GM18858 (cell line): ENCODE results near the gene KRT5.
"Not testable (repeated sequence)": the region's sequence is repeated elsewhere in the genome, so short reads cannot be mapped to it uniquely, and the experiment has no call there.

Source experiments
- ATAC-seq: cut with Tn5 transposase; IDR thresholded peaks from one replicate; pipeline ENCODE4 v1.9.1; 2021; ENCODE audit not compliant: unreplicated experiment

Gene KRT5

DNA sequence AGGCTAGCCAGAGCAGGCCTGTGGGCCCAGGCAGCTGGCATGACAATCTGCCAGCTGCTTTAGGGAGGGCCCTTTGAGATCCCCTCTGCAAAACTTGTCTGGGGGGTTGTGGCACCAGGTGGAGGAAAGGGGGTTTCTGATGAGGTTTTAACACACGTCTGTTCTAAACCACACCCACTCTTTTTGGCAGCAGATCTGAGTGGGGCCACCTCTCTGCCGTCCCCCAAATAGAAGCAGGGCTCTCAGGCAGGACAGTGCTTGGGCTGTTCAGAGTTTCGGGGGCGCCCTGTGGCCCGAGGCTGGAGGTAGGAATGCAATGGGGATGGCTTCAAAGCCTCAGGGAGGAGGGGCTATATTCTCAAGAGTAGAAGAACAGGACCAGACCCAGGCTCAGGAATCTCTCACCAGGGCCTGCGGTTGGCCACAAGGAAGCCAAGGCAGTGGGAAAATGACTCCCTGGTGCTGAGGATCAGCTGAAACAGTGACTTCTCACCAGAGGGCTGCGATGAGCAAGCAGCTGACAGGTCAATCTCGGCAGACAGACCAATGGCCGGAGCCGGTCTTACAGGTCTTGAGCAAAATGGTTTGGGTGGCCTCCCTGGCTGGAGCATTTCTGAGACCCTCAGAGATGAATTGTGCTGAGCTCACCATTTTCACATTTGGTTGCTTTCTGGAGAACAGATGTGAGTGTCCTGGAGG lies 1.5 kb upstream of the KRT5 start:
- no peak for ATAC-seq

DNA sequence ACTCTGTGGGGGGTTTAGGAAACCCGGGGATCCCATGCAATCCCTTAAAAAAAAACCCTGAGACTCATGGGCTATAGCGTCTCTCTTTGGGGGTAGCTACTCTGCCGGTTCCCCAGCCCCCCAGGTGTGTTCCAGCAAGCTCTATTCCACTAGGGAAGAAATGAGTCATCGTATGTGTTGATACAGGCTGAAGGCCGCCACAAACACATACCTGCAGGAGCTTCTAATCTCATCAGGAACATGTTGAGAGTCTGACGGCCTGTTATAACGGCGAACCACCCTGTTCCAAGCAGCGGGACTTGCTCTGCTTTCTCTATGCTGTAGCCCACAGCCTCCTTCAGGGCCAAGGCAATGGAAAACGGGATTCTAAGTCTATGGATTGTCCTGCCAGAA lies 977 bp upstream of the KRT5 start:
- ATAC-seq, result no peak

DNA sequence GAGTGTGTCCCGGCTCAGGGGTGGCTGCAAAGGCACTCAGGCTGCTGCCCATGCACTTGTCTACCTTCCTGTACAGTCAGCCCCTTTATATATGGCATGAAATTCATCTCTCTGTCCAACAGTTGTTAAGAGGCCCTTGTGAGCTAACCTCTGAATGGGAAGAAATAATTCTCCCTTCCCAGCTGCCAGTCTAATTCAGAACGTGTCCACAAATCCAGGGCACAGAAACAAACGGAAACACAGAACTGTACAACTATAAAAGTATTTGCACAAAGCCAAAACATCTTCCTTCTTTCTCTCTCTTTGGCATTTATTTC lies 849 bp downstream of the KRT5 start:
- no peak for ATAC-seq

DNA sequence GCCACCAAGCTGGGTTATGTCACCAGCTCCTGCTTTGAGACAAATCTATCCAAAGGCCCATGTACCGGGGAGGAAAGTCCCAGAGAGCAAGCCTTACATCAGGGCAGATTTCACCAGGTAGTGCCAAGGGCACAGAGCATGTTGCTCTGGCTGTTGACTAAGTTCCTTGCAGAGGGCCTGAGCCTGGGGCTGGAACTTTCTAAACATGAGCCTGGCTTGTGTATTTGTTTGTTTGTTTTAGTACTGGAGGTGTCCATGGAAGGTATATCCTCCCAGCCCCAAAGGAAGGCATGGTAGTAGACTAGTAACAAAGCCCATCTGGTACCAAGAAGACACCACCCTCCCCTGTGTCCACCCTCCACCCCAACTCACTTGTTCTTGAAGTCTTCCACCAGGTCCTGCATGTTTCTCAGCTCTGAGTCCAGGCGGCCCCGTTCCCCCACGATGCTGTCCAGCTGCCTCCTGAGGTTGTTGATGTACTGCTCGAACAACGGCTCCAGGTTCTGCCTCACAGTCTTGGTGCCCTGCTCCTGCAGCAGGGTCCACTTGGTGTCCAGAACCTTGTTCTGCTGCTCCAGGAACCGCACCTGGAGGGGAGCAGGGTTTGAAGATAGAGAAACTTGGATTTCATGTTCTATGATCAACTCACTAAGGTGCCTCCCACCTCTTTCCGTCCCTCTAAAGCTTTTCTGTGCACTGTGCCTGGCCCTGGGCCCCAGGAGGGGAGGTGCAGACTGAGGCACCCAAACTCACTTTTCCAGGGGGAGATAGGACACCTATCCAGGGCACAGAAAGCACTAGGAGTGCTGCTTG lies 1.4 kb downstream of the KRT5 start:
- ATAC-seq, result no peak

DNA sequence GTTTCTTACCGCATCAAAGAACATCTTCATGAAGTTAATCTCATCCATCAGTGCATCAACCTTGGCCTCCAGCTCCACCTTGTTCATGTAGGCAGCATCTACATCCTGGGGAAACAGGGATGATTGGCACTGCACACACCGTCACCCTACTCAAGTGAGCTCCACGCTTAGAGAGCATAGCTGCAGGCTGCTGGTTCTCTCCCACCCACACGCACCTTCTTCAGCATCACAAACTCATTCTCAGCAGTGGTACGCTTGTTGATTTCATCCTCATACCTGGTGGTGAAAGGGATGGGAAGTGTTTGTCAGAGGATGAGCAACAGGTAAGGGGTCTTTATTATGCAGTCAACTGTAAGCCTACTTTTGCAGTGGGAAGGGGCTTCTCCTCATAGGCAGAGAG lies 2.3 kb downstream of the KRT5 start:
- ATAC-seq, result no peak

DNA sequence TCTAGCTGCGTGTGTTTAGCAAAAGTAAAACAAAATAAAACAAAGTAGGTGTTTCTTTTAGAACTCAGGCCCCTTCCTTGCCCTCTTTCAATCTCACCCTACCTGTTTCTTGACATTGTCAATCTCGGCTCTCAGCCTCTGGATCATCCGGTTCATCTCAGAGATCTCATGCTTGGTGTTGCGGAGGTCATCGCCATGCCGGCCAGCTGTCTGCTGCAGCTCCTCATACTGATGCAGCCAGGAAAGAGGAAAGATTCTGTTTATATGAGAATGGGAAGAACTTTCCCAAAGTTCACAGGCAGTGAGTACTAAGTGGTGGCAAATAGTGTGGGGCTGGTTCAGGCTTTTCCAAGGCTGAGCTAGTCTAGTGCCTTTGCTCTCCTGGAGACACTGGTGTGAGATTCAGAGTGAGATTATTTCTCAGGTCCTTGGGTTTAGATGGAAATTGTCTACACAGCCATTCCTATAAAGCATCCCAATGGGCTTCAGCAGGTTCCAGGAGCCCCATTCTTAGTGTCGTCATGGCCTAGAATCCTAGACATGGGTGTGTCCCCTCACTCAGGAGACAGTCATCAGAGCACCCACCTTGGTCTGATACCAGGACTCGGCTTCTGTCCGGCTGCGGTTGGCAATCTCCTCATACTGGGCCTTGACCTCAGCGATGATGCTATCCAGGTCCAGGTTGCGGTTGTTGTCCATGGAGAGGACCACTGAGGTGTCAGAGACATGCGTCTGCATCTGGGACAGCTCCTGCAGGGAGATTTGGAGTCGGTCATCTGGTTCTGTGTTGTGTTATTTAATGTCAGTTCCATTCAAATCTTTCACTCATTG lies 3.0 kb downstream of the KRT5 start:
- no peak for ATAC-seq

DNA sequence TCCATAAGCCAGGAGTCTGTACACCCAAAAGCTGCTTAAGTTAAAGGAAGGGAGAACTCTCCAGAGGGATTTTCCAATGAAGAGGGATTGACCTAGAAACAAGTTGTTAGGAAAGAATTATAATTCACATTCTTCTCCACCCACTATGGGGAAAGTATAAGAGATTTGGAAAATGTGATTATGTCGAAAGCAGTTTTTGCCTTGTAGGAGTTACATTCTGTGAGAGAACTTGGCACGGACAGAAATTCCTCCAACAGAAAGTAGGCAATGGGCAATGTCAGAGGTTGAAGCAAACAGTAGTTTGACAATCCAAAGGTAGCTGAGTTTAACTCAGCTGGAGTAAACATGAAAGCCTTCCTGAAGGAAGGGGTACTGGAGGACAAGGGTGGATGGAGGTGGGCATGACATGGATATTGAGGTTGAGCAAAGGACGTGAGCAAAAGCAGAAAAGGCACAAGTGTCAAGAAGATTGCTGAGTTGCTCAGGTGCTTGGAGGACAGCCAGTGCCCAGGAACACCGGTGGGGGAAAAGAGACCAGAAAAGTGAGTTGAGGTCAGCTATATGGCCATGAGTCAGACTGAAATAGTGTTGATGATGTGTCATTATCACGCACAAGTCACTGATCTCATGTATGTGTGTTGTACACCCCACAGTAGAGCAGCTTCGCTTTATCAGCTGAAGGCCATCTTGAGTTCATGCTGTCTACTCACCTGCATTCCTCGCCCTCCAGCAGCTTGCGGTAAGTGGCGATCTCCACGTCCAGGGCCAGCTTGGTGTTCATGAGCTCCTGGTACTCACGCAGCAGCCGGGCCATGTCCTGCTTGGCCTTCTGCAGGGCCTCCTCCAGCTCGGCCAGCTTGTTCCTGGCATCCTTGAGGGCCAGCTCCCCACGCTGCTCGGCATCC lies 4.0 kb downstream of the KRT5 start:
- ATAC-seq, result no peak

DNA sequence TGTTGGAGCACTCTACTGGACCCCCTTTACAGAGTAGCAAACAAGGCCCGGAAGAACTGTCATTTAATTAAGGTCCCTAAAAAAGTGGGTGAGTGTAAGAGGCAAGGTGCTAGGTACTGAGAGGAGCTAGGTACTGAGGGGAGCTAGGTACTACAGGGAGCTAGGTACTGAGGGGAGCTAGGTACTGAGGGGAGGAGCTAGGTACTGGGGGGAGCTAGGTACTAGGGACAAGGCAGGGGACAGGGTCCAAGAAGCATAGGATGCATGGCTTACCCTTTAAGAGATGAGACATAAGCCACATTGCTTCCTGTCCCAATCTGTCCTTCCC lies 4.9 kb downstream of the KRT5 start:
- ATAC-seq, result no peak

DNA sequence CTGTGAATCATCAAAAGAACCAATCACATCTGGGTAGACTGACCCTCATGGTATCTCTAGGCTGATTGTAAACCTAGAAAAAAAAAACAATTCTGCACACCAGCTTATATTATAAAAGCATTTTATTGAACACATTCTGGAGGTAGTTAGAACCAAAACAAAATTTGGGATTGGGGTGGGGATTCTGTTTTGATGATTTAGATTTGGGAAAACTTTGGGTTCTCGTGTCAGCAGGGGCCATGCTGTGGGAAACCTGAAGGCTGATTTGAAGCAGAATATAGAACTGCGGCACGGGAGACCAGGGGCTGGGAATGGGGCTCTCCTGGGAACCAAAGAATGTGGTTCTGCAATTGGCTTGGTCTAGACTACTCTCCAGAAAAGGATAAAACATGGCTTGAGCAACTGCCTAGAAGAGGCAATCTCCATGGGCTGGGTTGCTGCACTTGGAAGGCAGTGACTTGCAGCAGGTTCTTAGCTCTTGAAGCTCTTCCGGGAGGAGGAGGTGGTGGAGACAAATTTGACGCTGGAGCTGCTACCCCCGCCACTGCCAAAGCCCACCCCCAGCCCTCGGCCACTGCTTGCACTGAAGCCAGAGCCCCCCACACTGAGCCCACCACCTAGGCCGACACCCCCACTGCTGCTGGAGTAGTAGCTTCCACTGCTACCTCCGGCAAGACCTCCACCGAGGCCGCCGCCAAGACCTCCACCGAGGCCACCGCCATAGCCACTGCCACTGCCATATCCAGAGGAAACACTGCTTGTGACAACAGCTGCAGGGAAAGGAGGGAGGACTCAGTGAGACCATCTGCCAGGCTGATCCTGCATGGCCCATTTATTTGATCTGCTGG lies 5.5 kb downstream of the KRT5 start:
- ATAC-seq, result no peak

DNA sequence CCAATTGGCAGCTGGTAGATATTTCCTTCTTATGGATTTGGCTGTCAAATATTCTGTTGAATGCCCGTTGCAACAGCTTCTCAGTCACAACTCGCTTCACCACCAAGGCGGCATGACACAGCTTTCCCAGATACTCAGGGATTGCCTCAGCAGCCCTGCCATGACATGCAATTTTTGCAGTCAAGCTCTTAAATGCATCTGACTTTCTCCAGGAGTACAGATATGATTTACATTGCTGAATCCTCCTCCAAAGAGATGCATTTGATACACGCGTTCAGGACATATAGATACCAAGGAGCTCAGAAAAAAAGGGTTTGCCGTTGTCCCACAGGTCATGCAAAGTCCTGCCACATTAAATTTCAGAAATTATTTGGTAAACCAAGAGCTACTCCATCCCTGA lies 6.5 kb downstream of the KRT5 start:
- ATAC-seq, result no peak

DNA sequence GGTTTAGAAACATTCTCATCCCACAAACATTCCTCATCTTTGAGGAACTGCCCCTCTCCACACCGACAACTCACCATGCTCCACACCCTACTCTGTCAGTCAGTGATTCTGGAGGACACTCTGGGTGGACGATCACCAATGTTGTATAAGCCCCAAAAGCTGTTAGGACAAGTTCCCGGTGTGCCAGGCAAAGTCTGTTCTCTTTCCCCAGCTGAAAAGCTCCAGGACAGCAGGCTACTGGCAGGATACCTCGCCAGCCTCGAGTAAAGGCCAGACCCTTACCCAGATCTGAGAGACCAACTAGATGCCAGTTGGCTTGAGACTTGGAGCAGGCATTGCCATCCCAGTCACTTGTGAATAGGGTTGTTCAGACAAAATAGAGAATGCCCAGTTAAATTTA lies 12.0 kb downstream of the KRT5 start:
- ATAC-seq, result no peak

DNA sequence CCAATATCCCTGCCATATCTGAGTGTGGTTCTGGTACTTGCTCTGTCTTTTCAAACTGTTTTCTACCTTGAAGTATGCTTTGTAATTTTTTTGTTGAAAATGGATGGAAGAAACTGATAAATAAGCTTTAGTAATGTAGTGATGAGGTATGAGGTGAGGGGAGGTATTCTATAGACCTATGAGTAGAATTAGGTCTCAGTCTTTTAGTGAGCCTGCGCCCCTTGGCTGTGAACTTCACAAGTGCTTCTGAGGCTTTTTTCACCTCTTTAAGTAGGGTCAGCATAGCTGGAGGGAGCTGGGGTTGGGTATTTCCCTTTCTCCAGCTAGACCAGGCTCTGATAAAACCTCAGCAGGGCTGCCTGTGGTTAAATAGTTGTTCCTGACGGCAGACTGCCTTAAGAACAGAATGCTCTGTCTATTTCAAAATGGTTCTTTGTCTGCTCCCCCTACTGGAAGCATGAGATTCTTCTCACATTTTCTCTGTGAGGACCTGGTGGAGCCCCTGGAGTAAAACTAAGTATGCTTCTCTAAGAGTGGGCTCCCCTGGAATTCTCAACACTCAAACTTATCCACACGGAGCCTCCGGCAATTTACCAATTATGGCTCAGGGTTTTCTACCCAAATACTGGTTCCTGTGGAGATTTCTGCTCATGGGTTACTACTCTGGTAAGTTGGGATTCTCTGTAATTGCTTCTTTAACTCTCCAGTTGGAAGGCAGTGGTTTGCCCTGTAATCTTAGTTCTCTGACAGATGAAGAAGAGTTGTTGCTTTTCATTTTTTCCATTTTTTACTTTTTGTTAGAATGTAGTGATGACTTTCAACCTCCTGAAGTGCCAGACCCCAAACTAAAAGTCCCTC lies 13.1 kb downstream of the KRT5 start:
- no peak for ATAC-seq

DNA sequence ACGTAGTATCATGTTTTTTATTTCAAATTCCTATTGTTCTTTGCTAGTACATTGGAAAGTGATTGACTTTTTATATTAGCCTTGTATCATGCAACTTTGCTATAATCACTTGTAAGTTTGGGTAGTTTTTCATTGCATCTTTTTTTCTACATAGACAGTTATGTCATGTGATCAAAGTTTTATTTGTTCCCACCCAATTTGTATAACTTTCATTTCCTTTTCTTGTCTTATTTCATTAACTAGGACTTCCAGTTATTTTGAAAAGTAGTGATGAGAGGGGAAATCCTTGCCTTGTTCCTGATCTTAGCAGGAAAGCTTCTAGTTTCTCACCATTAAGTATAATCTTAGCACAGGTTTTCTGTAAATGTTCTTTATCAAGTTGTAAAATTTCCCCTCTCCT lies 17.3 kb downstream of the KRT5 start:
- no peak for ATAC-seq

DNA sequence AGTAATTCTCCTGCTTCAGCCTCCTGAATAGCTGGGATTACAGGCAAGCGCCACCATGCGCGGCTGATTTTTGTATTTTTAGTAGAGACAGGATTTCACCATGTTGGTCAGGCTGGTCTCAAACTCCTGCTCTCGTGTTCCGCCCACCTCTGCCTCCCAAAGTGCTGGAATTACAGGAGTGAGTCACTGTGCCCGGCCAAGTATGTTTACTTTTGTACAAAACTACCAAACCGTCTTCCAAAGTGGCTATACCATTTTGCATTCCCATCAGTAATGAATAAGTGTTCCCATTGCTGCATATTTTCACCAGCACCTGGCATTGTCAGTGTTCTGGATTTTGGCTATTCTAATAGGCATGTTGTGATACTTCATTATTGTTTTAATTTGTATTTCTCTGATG lies 18.7 kb downstream of the KRT5 start:
- no peak for ATAC-seq

DNA sequence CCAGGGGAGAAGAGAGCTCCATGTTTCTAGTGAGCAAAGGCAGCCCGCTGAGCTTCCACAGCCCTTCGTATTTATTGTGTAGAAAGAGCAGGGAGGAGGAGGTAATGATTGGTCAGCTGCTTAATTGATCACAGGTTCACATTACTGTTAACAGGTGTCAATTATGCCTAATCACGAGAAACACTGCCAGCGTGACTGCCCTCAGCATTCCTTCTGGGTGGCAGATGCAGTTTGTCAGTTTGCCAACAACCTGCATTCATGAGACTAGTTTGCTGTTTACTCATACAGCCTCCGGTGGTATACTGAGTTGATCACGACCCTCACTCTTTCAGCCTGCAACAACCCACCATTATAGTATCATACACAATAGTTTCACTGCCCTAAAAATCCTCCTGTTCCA lies 19.6 kb downstream of the KRT5 start:
- ATAC-seq, result not testable (repeated sequence)

DNA sequence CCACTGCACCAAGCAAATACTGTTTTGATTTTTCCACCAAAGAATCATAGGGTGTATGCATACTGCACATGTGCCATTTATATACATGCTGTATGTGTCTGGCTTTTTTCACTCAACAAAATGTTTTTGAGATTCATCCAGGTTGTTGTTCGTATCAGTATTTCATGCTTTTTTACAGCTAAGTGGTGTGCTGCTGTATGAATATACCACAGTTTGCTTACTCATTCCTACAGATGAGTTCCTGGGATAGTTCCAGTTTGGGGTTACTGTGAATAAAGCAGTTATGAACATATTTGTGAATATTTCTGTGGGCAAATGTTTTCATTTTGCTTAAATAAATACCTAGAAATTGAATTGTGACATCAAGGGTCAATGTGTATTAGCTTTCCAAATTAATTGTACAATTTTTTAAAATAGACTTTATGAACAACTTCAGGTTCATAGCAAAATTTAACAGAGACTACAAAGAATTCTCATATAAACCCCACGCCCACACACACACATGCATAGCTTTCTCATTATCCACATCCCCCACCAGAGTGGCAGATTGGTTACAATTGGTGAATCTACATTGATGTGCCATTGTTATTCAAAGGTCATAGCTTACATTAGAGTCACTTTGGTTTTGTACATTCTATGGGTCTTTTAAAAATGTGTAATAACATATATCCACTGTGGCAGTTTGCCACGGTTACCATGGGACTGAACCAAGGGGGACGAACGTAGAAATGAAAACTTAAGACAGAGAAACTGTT lies 20.2 kb downstream of the KRT5 start:
- ATAC-seq, result no peak

DNA sequence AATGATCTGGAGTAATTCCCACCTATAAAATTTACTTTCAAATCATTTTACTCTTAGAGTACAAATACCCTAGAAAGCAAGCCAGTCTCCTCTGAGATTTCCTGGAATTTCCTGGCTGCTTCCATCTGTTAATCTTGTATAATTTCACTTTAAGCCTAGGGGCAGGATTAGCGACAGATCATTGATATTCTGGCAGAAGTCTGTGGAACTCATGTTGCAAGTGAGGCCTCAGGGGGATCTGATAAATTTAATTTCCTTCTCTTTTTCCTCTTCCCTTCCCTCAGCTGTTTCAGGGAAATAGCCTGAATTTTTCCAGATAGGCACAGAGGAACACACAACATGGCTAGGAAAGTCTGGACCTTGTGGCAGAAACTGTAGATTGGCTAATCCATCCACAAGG lies 21.2 kb downstream of the KRT5 start:
- no peak for ATAC-seq

DNA sequence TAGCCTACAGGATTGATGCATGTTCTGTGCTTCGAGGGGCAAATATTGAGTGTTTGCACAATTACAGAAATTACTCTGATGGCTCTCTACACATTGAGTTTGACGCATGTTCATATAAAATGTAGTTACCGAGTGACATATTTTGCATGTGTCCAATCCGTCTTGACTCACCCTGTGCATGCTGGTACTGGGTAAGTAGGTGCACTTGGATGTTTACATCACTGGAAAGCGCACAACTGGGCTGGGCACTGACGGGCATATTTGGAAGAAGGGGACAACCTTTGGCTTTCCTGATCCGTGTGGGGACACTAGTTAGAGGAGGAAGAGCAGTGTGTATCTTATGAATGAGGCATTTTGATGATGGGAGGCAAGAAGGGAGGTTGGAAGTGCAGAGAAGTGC lies 22.2 kb downstream of the KRT5 start:
- no peak for ATAC-seq
